ENCODE results near the gene CA4.
"Not testable (repeated sequence)": the region's sequence is repeated elsewhere in the genome, so short reads cannot be mapped to it uniquely, and the experiment has no call there.

CA4 gene

GRCh38 chr17:60188759-60189158, 39.0 kb downstream of the CA4 start:
- Histone ChIP-seq H2AK5ac (ENCODE audit: low read depth, low read length) (no peak overlapping the region), H3K4me3 (ENCODE audit: low read length in 2 of 2) (no peak overlapping the region), H4K8ac (ENCODE audit: low read depth, low read length) (no peak overlapping the region), H2BK15ac (ENCODE audit: low read length) (no peak overlapping the region), H3K27me3 (ENCODE audit: control insufficient read depth in 3 of 3, insufficient read depth in 3 of 3, low read depth in 1 of 3, low read length in 3 of 3) (no peaks in the 10 kb centered on the region), H3K4ac (ENCODE audit: low read length) (no peak overlapping the region), H2AFZ (ENCODE audit: low read length) (no peak overlapping the region), H2BK5ac (ENCODE audit: low read length) (no peak overlapping the region), H2BK12ac (ENCODE audit: low read length) (no peak overlapping the region), H3K36me3 (replicated peaks in 1 of 2; ENCODE audit: control insufficient read depth in 2 of 2, insufficient read depth in 2 of 2, low read length in 2 of 2) (peaks cover 4 to 75% of the 10 kb centered on the region in 2 donors), H3K79me1 (ENCODE audit: low read depth, low read length) (no peaks in the 10 kb centered on the region), H3K4me1 (ENCODE audit: control insufficient read depth in 2 of 2, insufficient read depth in 1 of 2, low read depth in 1 of 2, low read length in 2 of 2) (no peaks in the 10 kb centered on the region), H3K18ac (ENCODE audit: low read length) (no peak overlapping the region), H3K9ac (ENCODE audit: low read depth, low read length, poor library complexity) (no peak overlapping the region), H2BK120ac (ENCODE audit: low read depth, low read length) (no peak overlapping the region), H3K27ac (replicated peaks; ENCODE audit: low read length) (no peak overlapping the region), H4K91ac (ENCODE audit: low read depth, low read length, poor library complexity) (no peak overlapping the region), H3K23ac (ENCODE audit: low read depth, low read length, poor library complexity) (no peak overlapping the region), H3K4me2 (ENCODE audit: insufficient read depth, low read length, poor library complexity, severe bottlenecking) (no peak overlapping the region), H3K14ac (ENCODE audit: low read length) (no peak overlapping the region), H3K9me3 (replicated peaks in 1 of 2; ENCODE audit: control insufficient read depth in 2 of 2, insufficient read depth in 1 of 2, low read depth in 1 of 2, low read length in 2 of 2) (no peaks in the 10 kb centered on the region)
- DNase-seq (ENCODE audit: low spot score) = no peak
- WGBS, 2 donors (ENCODE audit: extremely low coverage in 2 of 2, insufficient read length in 2 of 2, insufficient replicate concordance in 1 of 2) = no CpG with 5 or more reads among the region's 4 CpGs

- H3K14ac ChIP-seq (ENCODE audit: low read length); H3K27ac ChIP-seq (replicated peaks; ENCODE audit: low read length); DNase-seq (ENCODE audit: low spot score); H4K91ac ChIP-seq (ENCODE audit: low read depth, low read length, poor library complexity); H3K4me3 ChIP-seq (ENCODE audit: low read length in 2 of 2); H2BK12ac ChIP-seq (ENCODE audit: low read length); H2AFZ ChIP-seq (ENCODE audit: low read length); H2BK15ac ChIP-seq (ENCODE audit: low read length); H2AK5ac ChIP-seq (ENCODE audit: low read depth, low read length); H2BK5ac ChIP-seq (ENCODE audit: low read length); H3K4me1 ChIP-seq (ENCODE audit: control insufficient read depth in 2 of 2, insufficient read depth in 1 of 2, low read depth in 1 of 2, low read length in 2 of 2); H3K9me3 ChIP-seq (replicated peaks in 1 of 2; ENCODE audit: control insufficient read depth in 2 of 2, insufficient read depth in 1 of 2, low read depth in 1 of 2, low read length in 2 of 2); H3K79me1 ChIP-seq (ENCODE audit: low read depth, low read length); H3K4ac ChIP-seq (ENCODE audit: low read length); H3K4me2 ChIP-seq (ENCODE audit: insufficient read depth, low read length, poor library complexity, severe bottlenecking); H2BK120ac ChIP-seq (ENCODE audit: low read depth, low read length); H4K8ac ChIP-seq (ENCODE audit: low read depth, low read length); H3K18ac ChIP-seq (ENCODE audit: low read length); H3K23ac ChIP-seq (ENCODE audit: low read depth, low read length, poor library complexity); H3K9ac ChIP-seq (ENCODE audit: low read depth, low read length, poor library complexity); H3K27me3 ChIP-seq (ENCODE audit: control insufficient read depth in 3 of 3, insufficient read depth in 3 of 3, low read depth in 1 of 3, low read length in 3 of 3): not testable (repeated sequence)
- WGBS, 2 donors (ENCODE audit: extremely low coverage in 2 of 2, insufficient read length in 2 of 2, insufficient replicate concordance in 1 of 2) = no CpG with 5 or more reads among the region's 4 CpGs
- H3K36me3 ChIP-seq (replicated peaks in 1 of 2; ENCODE audit: control insufficient read depth in 2 of 2, insufficient read depth in 2 of 2, low read length in 2 of 2) = peaks cover 4 to 77% of the 10 kb centered on the region in 2 donors
Observed at GRCh38 chr17:60190032-60190431, 40.3 kb downstream of the CA4 start.

GRCh38 chr17:60193032-60193431, 43.3 kb downstream of the CA4 start:
- H3K14ac ChIP-seq (ENCODE audit: low read length); H2AK5ac ChIP-seq (ENCODE audit: low read depth, low read length); H3K4me2 ChIP-seq (ENCODE audit: insufficient read depth, low read length, poor library complexity, severe bottlenecking); DNase-seq (ENCODE audit: low spot score); H2BK120ac ChIP-seq (ENCODE audit: low read depth, low read length); H2BK15ac ChIP-seq (ENCODE audit: low read length); H3K18ac ChIP-seq (ENCODE audit: low read length); H3K4me1 ChIP-seq (ENCODE audit: control insufficient read depth in 2 of 2, insufficient read depth in 1 of 2, low read depth in 1 of 2, low read length in 2 of 2); H2BK5ac ChIP-seq (ENCODE audit: low read length); H3K4me3 ChIP-seq (ENCODE audit: low read length in 2 of 2); H2AFZ ChIP-seq (ENCODE audit: low read length); H3K27me3 ChIP-seq (ENCODE audit: control insufficient read depth in 3 of 3, insufficient read depth in 3 of 3, low read depth in 1 of 3, low read length in 3 of 3); H4K8ac ChIP-seq (ENCODE audit: low read depth, low read length); H3K4ac ChIP-seq (ENCODE audit: low read length); H3K23ac ChIP-seq (ENCODE audit: low read depth, low read length, poor library complexity); H3K9me3 ChIP-seq (replicated peaks in 1 of 2; ENCODE audit: control insufficient read depth in 2 of 2, insufficient read depth in 1 of 2, low read depth in 1 of 2, low read length in 2 of 2); H2BK12ac ChIP-seq (ENCODE audit: low read length); H3K9ac ChIP-seq (ENCODE audit: low read depth, low read length, poor library complexity); H3K27ac ChIP-seq (replicated peaks; ENCODE audit: low read length); H3K79me1 ChIP-seq (ENCODE audit: low read depth, low read length); H4K91ac ChIP-seq (ENCODE audit: low read depth, low read length, poor library complexity): not testable (repeated sequence)
- H3K36me3 ChIP-seq (replicated peaks in 1 of 2; ENCODE audit: control insufficient read depth in 2 of 2, insufficient read depth in 2 of 2, low read length in 2 of 2) = peaks cover 6 to 74% of the 10 kb centered on the region in 2 donors
- no CpG with 5 or more reads among the region's 3 CpGs for WGBS, 2 donors (ENCODE audit: extremely low coverage in 2 of 2, insufficient read length in 2 of 2, insufficient replicate concordance in 1 of 2)

- H4K91ac ChIP-seq (ENCODE audit: low read depth, low read length, poor library complexity) = no peak overlapping the region
- no peak overlapping the region for H4K8ac ChIP-seq (ENCODE audit: low read depth, low read length)
- H3K4me3 ChIP-seq (ENCODE audit: low read length in 2 of 2) = no peak overlapping the region
- no peak overlapping the region for H2BK15ac ChIP-seq (ENCODE audit: low read length)
- no peak overlapping the region for H3K18ac ChIP-seq (ENCODE audit: low read length)
- H3K79me1 ChIP-seq (ENCODE audit: low read depth, low read length) = no peaks in the 10 kb centered on the region
- H3K4me1 ChIP-seq (ENCODE audit: control insufficient read depth in 2 of 2, insufficient read depth in 1 of 2, low read depth in 1 of 2, low read length in 2 of 2) = no peaks in the 10 kb centered on the region
- no peak overlapping the region for H3K27ac ChIP-seq (replicated peaks; ENCODE audit: low read length)
- H3K27me3 ChIP-seq (ENCODE audit: control insufficient read depth in 3 of 3, insufficient read depth in 3 of 3, low read depth in 1 of 3, low read length in 3 of 3) = no peaks in the 10 kb centered on the region
- no peak overlapping the region for H3K4me2 ChIP-seq (ENCODE audit: insufficient read depth, low read length, poor library complexity, severe bottlenecking)
- no peak overlapping the region for H2BK12ac ChIP-seq (ENCODE audit: low read length)
- no peak overlapping the region for H3K14ac ChIP-seq (ENCODE audit: low read length)
- no peaks in the 10 kb centered on the region for H3K9me3 ChIP-seq (replicated peaks in 1 of 2; ENCODE audit: control insufficient read depth in 2 of 2, insufficient read depth in 1 of 2, low read depth in 1 of 2, low read length in 2 of 2)
- H2AK5ac ChIP-seq (ENCODE audit: low read depth, low read length) = no peak overlapping the region
- H3K4ac ChIP-seq (ENCODE audit: low read length) = no peak overlapping the region
- H3K36me3 ChIP-seq (replicated peaks in 1 of 2; ENCODE audit: control insufficient read depth in 2 of 2, insufficient read depth in 2 of 2, low read length in 2 of 2) = peaks cover 7 to 75% of the 10 kb centered on the region in 2 donors
- no peak for DNase-seq (ENCODE audit: low spot score)
- H2AFZ ChIP-seq (ENCODE audit: low read length) = no peak overlapping the region
- no peak overlapping the region for H3K23ac ChIP-seq (ENCODE audit: low read depth, low read length, poor library complexity)
- no peak overlapping the region for H2BK5ac ChIP-seq (ENCODE audit: low read length)
- H3K9ac ChIP-seq (ENCODE audit: low read depth, low read length, poor library complexity) = no peak overlapping the region
- WGBS, 2 donors (ENCODE audit: extremely low coverage in 2 of 2, insufficient read length in 2 of 2, insufficient replicate concordance in 1 of 2) = no CpG with 5 or more reads among the region's 2 CpGs
- H2BK120ac ChIP-seq (ENCODE audit: low read depth, low read length) = no peak overlapping the region
Observed at GRCh38 chr17:60193482-60193881, 43.7 kb downstream of the CA4 start.
